Testis (tissue), 2 donors: Measurements from ENCODE around the gene RARRES2.

Source experiments
- CTCF ChIP-seq, 3 experiments: fragments of 450-650 bp in 2 of 3; fragments of 200-600 bp in 1 of 3; sonication (generic) in 1 of 3; IDR thresholded peaks; one replicate each; pipeline ENCODE4 v1.5.1; 2016 to 2019; ENCODE audit warnings: antibody characterized with exemption in 3 of 3, mild to moderate bottlenecking in 2 of 3, moderate library complexity in 1 of 3
- POLR2A ChIP-seq: fragments of 450-650 bp; IDR thresholded peaks from one replicate; pipeline ENCODE4 v1.6.1; 2017; ENCODE audit warnings: antibody characterized with exemption, mild to moderate bottlenecking, moderate library complexity

GRCh38 chr7:150357270-150357669 lies 15.8 kb upstream of the RARRES2 start:
- no peak for TF ChIP-seq POLR2A
- no peak for TF ChIP-seq CTCF (IDR thresholded peaks at IDR 0.05)
